ENCODE data around the gene BNIP1. TPM values are rescaled to one million over a fixed set of nuclear protein-coding genes. Genes with fewer than 3 reads are reported as not detected.

BNIP1 gene
- total and polyA plus RNA-seq, 8 donors: 3.6 to 28.0 (median 13.4) TPM; not detected in 1

GRCh38 chr5:173198049-173198448 lies 53.7 kb downstream of the BNIP1 start:
- H3K4me1 ChIP-seq: peaks cover 0 to 8% (median 1%) of the 10 kb centered on the region in 4 donors
- H3K27me3 ChIP-seq: peaks cover 0 to 45% (median 13%) of the 10 kb centered on the region in 3 donors
- H3K9me3 ChIP-seq: peaks cover 7 to 23% (median 18%) of the 10 kb centered on the region in 4 donors
- peak in 1 of 2 donors; percentile 17 for DNase-seq
- intact Hi-C loops (cut with DNase I; ENCODE audit: low total_unique reads): no loop called here
- no peak overlapping the region for H3K27ac ChIP-seq
- TF ChIP-seq POLR2AphosphoS5 (IDR thresholded peaks at IDR 0.05) (no peak), EP300 (IDR thresholded peaks at IDR 0.05) (no peak), CTCF (IDR thresholded peaks at IDR 0.05) (no peak), POLR2A (IDR thresholded peaks at IDR 0.05) (no peak)
- WGBS, 5 donors: 73 to 88% (median 76%) methylated on average over 7 of the region's 7 CpGs
- no peaks in the 10 kb centered on the region for H3K36me3 ChIP-seq
- H3K4me3 ChIP-seq: no peak overlapping the region

- Histone ChIP-seq H3K4me1 (peaks cover 0 to 9% (median 2%) of the 10 kb centered on the region in 4 donors), H3K4me3 (no peak overlapping the region), H3K36me3 (no peaks in the 10 kb centered on the region), H3K27ac (no peak overlapping the region), H3K9me3 (peaks cover 7 to 19% (median 18%) of the 10 kb centered on the region in 4 donors), H3K27me3 (peaks cover 0 to 68% (median 15%) of the 10 kb centered on the region in 3 donors)
- no peak for DNase-seq
- intact Hi-C loops (cut with DNase I; ENCODE audit: low total_unique reads): no loop called here
- no peak for TF ChIP-seq POLR2AphosphoS5 (IDR thresholded peaks at IDR 0.05)
- TF ChIP-seq EP300 (IDR thresholded peaks at IDR 0.05): no peak
- TF ChIP-seq POLR2A (IDR thresholded peaks at IDR 0.05): no peak
- TF ChIP-seq CTCF (IDR thresholded peaks at IDR 0.05): no peak
Observed at GRCh38 chr5:173200356-173200755, 56.0 kb downstream of the BNIP1 start.

- Histone ChIP-seq H3K27ac (no peak overlapping the region), H3K9me3 (peaks cover 7 to 19% (median 18%) of the 10 kb centered on the region in 4 donors), H3K27me3 (peaks cover 0 to 78% (median 19%) of the 10 kb centered on the region in 3 donors), H3K4me3 (no peak overlapping the region), H3K4me1 (peaks cover 0 to 9% (median 2%) of the 10 kb centered on the region in 4 donors), H3K36me3 (no peaks in the 10 kb centered on the region)
- DNase-seq: no peak
- WGBS, 5 donors: 63 to 76% (median 68%) methylated on average over 12 to 13 of the region's 13 CpGs
- TF ChIP-seq POLR2A (IDR thresholded peaks at IDR 0.05): no peak
- no peak for TF ChIP-seq POLR2AphosphoS5 (IDR thresholded peaks at IDR 0.05)
- TF ChIP-seq CTCF (IDR thresholded peaks at IDR 0.05): no peak
- no peak for TF ChIP-seq EP300 (IDR thresholded peaks at IDR 0.05)
- intact Hi-C loops (cut with DNase I; ENCODE audit: low total_unique reads): no loop called here
Observed at GRCh38 chr5:173201636-173202265, 57.4 kb downstream of the BNIP1 start.

DNA sequence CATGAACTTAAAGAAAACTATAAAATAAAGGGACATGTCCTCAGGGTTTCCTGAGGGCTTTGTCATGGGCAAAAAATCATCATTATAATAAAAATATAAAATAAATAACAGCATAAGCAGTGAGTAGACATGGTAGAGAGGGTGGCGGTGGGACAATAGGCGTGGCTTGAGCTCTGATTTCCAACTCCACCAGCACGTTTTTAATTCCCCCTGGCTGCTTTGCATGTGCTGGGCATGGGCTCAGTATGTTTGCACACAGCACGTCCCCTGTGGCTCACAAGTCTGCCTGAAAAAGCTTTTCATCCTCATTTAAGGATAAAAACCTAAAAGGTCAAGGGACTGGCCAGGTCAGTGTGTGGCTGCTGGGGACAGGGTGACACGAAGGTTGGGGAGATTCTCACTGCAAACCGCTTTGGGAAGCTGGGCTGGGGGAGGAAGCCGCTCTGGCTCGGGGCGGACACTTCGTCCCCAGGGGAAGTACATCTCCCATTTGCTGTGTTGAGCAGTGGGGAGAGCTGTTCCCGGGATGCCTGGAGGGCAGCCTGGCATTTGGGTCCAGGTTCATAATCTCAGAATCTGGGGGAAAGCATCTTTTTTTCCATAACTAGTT lies 58.0 kb downstream of the BNIP1 start:
- peaks cover 0 to 78% (median 19%) of the 10 kb centered on the region in 3 donors for H3K27me3 ChIP-seq
- no peak for DNase-seq
- H3K4me3 ChIP-seq: no peak overlapping the region
- TF ChIP-seq POLR2A (IDR thresholded peaks at IDR 0.05): no peak
- TF ChIP-seq POLR2AphosphoS5 (IDR thresholded peaks at IDR 0.05): no peak
- no peak for TF ChIP-seq EP300 (IDR thresholded peaks at IDR 0.05)
- TF ChIP-seq CTCF (IDR thresholded peaks at IDR 0.05): no peak
- 9 to 16% (median 14%) methylated on average over 11 of the region's 11 CpGs for WGBS, 5 donors
- intact Hi-C loops (cut with DNase I; ENCODE audit: low total_unique reads): no loop called here
- H3K36me3 ChIP-seq: no peaks in the 10 kb centered on the region
- H3K9me3 ChIP-seq: peaks cover 7 to 19% (median 18%) of the 10 kb centered on the region in 4 donors
- peaks cover 0 to 9% (median 2%) of the 10 kb centered on the region in 4 donors for H3K4me1 ChIP-seq
- no peak overlapping the region for H3K27ac ChIP-seq
